AG09309 (cell line): ENCODE data around the gene FGF3.

ENCODE experiments used
- DNase-seq: peaks from one replicate; pipeline ENCODE4 v3.0.0-alpha.2; 2010; ENCODE audit warnings: low read depth
- H3K4me3 ChIP-seq: 2 replicates; pipeline ENCODE4 v1.5.1; 2011; ENCODE audit warnings: mild to moderate bottlenecking, low read depth, low read length, moderate library complexity; ENCODE audit not compliant: control insufficient read depth
- CTCF ChIP-seq: IDR thresholded peaks from 2 replicates; pipeline ENCODE4 v1.5.1; 2011; ENCODE audit warnings: mild to moderate bottlenecking, low read depth, low read length, inconsistent platforms; ENCODE audit not compliant: insufficient read depth, control insufficient read depth; ENCODE audit errors: missing control alignments

Gene FGF3

GRCh38 chr11:69807106-69807815 lies 12.0 kb downstream of the FGF3 start:
- TF ChIP-seq CTCF: no peak
- no peak overlapping the region for H3K4me3 ChIP-seq
- DNase-seq: no peak

GRCh38 chr11:69804769-69805508 lies 14.3 kb downstream of the FGF3 start:
- no peak for TF ChIP-seq CTCF
- H3K4me3 ChIP-seq: no peak overlapping the region
- DNase-seq: no peak

- no peak for TF ChIP-seq CTCF
- DNase-seq: no peak
- no peak overlapping the region for H3K4me3 ChIP-seq
Observed at GRCh38 chr11:69803604-69804218, 15.5 kb downstream of the FGF3 start.

GRCh38 chr11:69803022-69803421 lies 16.2 kb downstream of the FGF3 start:
- no peak for TF ChIP-seq CTCF
- H3K4me3 ChIP-seq: no peak overlapping the region
- DNase-seq: no peak

- no peak for TF ChIP-seq CTCF
- no peak for DNase-seq
- H3K4me3 ChIP-seq: no peak overlapping the region
Observed at GRCh38 chr11:69802590-69802989, 16.6 kb downstream of the FGF3 start.

GRCh38 chr11:69801513-69802335 lies 17.5 kb downstream of the FGF3 start:
- TF ChIP-seq CTCF: peak; percentile 78

More at GRCh38 chr11:69801513-69802335, 17.5 kb downstream of the FGF3 start:
- no peak for DNase-seq
- H3K4me3 ChIP-seq: no peak overlapping the region
